GM21423 (cell line): ENCODE measurements around the gene FRS2.

Source experiments
- ATAC-seq: cut with Tn5 transposase; IDR thresholded peaks from one replicate; pipeline ENCODE4 v1.9.1; 2021; ENCODE audit warnings: mild to moderate bottlenecking, moderate library complexity; ENCODE audit not compliant: unreplicated experiment

Gene FRS2

DNA sequence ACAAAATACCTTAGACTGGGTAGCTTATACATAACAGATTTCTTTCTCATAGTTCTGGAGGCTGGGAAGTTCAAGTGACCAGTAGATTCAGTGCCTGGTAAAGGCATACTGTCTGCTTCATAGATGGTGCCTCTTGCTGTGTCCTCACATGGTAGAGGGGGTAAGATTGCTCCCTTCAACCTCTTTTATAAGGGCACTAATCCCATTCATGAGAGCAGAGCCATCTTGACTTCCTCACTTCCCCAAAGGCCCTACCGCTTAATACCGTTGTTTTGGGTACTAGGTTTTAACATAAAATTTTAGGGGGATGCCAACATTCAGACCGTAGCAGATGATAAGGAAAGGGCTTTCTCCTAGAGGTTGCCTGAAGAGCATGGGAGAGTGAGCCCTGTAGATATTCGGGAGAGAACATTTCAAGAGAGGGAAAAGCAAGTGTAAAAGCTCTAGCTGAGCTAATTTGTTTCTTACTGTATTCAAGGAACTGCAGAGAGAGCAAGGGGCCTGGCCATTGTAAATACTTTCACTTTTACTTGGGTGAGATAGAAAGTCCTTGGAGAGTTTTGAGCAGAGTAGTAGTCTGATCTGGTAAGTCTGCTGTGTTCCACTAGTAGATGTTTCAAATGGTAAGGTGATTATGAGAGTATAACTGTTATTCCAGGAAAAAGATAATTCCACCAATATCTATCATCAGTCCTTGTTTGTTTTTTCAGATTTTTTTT lies 27.3 kb downstream of the FRS2 start:
- peak; percentile 97 for ATAC-seq

DNA sequence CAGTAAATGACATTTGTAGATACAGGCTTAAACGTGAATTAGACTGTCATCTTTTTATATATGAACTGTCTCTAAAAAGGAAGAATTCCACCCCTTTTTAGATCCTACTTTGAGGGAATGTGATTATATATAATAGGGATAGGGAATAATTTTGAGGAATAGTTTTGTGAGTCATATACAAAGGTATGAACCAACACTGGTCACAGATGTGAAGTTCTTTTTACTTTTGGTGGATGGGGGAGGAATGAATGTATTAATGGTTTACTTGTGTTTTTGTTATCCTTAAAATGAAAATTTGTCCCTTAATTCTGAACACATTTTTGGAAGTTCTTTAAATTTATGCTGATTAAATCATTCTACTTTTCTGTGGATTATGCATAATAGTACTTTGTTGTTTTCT lies 30.4 kb downstream of the FRS2 start:
- ATAC-seq: no peak

DNA sequence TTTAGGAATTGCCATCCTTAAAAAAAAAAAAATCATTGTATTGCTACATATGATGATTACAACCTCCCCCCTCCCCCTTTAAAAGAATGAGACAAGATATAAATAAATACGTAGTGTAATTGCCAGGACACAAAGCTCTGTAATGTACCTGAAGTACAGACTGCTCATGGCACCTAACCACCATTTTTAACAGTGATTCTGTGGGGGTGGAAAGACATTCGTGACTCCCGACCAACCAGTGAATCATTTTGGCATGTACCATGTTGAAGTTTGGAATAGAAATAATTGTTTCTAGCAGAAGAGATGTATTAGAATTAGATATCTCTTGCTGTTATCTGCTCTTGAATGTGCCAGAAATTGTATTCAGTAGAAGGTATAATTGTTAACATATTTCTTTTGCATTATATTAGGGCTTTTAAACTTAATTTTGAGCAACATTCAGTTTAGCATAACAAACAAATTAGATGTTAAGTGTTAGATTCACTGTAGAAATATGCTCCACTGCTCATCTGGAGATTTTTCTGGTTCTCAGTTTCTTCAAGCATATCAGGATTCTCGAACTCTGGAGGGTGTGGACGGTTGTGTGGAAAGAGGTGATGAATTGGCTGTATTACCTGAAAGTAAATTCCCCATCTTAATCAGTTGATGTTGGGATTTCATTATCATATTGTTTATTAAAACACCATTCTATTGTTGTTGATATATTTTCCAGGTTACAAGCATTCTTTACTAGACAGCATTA lies 31.1 kb downstream of the FRS2 start:
- ATAC-seq: no peak

DNA sequence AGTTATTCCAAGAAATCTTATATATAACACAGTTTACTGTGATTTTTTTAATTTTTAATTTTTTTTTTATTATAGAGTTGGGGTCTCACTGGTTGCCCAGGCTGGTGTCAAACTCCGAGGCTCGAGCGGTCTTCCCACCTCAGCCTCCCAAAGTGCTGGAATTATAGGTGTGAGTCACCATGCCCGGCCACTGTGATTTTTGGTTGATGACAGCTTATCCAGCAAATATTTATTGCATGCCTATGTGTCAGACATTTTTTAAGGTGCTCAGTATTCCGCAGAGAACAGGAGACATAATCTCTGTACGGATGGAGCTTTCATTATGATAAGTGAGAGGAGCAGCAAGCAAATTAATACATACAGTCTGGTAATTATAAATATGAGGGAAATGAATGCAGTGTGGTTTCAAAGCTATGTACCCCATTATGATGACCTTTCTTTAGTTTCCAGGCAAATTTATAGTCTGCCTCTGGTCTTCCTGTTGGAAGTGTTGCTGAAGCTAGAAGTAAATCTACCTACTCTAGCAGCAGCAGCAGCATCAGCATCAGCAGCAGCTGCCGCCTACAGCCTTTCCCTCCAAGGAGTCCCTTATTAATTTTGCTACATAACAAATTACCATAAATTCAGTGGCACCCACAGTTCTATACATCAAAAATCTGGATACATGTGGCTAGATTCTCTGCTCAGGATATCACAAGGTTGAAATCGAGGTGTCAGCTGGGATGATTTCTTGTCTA lies 32.3 kb downstream of the FRS2 start:
- ATAC-seq: no peak

DNA sequence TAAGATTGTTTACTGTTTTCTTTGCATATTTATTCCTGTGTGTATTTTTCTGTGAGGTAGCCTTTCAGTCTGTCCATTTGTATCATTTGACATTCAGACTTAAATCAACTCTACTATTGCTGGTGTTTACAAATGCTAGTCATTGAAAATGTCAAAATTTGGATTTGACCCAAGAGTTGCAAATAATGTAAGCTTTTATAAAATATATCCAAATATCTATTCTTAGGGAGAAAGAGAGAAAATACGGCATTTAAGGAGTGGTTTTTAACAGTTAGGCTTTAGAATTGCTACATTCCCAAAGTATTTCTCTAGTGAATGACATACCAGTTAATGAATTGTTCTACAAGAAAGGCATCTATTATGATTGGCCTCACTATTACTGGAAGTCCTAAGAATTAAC lies 37.9 kb downstream of the FRS2 start:
- no peak for ATAC-seq

DNA sequence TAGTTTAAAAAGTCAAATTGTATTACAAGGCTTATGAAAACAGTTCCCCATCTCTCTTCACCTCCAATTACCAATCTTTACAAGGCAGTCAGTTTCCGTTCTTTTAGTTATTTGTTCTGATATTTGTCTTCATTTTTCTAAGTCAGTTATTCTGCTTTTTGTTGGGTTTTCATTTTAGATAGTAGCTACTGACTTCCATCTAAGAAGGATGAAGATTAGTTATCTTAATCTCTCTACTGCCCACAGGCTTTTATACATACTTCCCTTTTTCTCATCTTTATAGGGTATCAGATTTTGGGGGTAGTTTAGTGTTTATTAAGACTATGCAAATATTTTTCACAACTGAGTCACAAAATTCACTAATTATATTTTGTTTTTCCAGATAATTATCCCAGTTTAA lies 38.4 kb downstream of the FRS2 start:
- no peak for ATAC-seq

DNA sequence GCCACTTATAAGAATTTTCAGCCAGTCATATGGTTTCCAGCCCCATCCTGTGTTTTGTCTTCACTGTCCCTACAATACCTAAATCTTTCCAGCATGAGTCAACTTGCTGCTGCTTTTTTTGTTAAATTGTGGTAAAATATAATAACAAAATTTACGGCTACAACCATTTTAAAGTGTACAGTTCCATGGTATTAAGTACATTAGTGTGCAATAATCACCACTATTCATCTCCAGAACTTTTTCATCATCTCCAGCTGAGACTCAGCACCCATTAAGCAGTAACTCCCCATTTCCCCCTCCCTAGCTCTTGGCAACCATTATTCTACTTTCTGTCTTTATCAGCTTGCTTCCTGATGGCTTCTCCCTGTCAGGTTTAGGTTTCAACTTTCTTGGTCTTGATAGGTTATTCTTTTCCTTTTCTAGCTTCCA lies 39.1 kb downstream of the FRS2 start:
- no peak for ATAC-seq

DNA sequence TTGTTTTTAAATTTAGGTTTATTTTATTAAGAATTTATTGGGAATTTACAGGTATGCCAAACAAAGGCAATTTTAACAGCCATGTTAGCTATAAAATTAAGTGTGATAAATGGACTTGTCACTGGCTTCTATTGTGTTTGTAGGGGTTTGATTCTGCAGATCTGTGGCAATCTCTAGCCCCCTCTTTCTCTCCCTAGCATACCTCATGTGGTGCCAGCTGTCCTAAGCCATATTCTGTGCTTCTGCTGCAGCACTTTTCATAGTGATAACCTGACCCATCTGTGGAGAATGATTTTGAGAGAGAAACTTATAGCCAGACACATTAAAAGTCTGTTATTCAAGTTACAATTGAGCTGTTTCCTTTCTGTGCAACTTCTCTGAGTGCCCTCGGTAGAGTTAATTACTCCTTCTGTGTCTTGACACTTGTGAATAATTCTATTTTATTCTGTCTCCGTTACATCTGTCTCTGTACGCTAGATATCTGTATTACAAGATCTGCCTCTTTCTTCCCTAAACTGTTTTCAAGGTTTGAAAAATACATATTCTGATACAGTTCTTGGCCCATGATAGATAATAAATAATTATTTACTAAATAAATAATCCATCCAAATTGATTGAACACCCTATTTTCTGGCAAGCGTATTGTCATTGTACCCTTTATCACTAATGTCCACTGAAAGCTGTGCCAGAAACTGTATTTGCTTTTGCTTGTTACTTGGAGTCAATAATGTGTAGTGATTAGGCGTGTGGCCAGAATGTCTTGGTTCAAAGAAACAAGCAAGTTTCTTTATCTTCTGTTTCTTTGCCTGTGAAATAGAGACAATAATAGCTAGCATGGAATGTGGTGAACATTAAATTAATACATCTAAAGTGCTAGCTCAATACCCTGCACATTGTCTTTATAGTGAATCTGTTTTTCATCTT lies 40.0 kb downstream of the FRS2 start:
- ATAC-seq: no peak

DNA sequence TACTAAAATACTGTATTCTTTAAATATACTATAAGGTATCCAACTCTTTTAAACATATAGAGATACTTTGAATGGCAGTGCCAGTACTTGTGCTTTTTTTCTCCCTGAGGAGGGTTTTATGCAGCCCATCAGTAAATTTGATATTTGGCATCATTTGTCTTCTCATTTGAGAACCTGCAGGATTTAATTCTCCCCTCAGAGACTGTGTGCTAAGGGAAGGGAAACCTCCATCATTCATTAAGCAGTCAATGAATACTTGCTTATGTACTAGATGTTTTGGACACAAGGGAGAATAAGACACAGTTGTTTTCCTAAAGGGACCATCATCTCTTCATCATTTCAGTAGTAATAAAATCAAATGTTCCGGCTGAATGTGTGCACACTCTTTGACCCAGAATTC lies 40.8 kb downstream of the FRS2 start:
- no peak for ATAC-seq

DNA sequence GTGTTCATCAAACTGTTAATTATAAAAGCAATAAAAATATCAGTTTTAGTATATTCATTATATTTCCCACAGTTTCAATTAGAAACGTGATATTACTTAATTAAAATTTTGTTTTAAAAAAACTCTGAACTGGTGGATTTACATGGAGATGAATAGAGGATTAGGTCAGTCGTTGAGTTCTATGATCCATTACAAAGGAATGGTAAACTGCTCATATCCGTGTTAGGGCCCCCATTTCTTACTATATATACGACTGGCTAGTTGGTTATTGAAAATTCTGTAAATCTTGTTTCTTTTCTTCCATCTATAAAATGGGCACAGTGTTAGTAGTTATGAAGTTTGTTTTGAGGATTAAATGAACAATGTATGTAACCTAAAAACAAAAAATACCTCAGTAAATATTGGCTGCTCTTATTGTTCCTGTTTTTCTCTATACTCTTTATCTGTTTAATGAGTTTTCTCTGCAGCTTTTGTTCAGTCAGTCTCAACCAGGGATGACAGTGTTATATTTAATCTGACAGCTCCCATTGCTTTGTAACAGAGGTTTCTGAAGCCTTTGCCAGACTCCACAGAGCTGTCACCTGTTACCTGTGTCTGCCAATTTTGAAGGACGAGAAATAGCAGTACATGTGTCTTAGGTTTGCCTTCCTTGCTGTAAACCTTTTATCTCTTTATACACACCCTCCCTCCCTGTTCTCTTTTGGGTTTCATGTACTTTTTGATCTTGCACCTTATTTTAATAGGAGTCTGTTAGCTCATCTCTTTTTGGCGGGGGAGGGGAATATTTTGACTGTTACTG lies 41.5 kb downstream of the FRS2 start:
- ATAC-seq: no peak

DNA sequence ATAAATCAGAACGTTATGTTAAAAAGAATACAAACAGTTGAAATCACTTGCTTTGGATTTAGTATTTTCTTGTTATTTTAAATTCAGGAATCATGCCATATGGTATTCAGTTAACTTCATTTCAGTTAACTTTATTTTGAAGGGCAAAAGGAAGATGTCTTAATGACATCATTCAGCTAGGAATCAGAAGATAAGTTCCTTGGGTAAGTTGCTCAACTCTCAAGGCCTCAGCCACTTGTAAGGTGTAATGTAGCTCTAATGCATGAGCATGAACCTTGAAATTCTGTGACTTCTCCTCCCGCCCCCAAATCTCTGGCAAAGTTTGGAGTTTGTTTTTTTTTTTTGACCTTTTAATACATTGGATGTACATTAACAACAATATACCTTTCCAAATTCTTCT lies 42.6 kb downstream of the FRS2 start:
- no peak for ATAC-seq

DNA sequence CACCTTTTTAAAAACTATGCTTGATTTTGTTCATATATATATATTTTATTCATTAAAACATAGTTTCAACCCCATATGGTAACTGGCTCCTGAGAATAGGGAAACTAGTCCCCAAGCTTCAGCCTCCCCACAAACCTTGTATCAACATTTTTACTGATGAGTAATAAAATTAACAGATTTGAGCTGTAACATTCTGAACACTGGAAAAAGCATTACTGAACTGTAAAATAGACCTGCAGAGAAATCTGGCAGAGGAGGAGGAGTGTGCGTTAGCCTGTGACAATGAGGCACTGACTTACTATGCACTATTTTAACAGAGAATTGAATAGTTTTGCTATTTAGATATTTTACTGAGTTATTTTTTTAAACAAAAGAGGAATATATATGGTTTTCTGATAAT lies 43.1 kb downstream of the FRS2 start:
- ATAC-seq: no peak

DNA sequence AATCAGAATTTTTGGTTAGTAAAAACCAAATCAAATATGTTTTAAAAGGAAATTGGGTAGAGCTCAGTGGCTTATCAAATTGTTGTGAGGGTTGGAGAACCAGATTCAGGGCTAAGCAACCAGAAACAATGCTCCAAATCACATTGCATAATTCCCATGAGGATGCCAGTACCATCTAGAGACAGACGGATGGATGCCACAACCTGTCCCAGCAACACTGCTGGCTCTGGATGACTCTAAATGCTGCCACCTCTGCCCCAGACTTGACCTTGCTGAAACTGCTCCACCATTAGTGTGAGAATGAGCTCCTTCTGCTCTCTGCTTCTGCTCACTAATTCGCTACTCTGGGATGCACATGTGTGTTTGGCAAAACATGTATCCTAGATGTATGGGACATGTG lies 43.9 kb downstream of the FRS2 start:
- ATAC-seq: no peak

DNA sequence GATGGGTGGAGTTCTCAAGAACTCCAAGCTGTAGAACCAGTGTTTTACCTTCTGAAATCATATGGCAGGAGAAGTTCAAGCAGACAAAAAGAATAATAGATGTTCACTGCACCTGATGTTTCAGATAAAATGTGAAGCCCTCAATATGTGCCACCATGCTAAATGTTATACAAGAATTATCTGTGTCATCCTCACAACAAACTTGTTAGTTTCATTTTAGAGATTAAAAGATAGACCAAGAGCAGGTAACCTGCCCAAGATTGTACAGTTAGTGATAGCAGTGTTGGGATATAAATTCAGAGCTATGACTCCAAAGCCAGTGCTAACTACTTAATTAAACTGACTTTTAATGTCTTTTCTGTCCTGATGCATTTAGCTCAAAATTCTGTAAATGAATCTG lies 44.7 kb downstream of the FRS2 start:
- no peak for ATAC-seq

DNA sequence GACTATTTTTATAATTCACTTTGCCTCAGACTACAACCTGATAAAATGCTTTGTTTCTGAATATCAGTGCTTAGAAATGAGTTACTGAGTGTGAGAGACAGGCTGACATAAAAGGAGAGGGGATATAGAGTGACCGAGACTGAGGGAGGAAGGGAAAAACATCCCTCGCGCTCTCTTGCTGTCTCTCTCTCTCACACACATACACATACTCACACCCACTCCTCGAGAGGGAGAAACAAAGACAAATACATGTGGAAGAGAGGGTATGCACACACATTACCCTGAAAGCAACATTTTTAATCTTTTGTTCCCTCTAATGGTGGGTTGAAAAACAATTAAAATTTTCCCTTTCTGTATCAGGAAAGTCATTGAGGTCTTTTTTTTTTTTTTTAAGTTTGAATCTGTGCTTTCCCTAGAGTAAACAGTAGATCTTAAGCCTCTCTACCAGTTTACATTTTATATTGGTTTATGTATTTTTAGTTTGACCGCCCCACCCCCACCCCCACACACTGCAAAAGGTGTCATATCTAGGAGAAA lies 45.3 kb downstream of the FRS2 start:
- ATAC-seq: no peak

DNA sequence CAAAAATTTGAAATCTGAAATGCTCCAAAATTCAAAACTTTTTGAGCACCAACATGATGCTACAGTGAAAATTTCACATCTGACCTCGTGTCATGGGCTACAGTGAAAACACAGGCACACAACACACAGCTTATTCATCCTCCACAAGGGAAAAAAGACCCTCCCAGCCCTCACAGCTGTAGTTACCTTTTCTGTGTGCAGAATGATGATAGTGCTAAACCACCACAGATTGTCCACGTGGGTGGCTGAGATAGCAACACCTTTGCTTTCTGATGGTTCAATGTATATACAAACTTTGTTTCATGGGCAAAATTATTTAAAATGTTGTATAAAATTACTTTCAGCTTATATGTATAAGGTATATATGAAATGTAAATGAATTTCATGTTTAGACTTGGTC lies 46.8 kb downstream of the FRS2 start:
- no peak for ATAC-seq

DNA sequence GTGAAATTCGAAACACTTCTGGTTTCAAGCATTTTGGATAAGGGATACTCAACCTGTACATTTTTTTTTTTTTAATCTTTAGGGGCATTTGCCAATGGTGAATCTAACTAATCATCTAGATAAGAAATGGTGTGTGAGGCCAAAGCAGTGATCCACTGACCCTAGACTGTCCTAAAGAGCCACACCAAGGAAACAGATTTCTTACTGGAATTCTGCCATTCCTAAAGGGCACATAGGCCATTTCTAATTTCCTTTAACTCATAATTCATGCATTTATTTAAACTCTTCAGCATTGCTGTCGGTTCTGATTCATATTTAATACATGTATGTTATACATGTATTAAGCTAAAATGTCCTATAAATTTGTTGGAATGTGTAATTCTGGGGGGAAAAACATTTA lies 47.2 kb downstream of the FRS2 start:
- no peak for ATAC-seq

DNA sequence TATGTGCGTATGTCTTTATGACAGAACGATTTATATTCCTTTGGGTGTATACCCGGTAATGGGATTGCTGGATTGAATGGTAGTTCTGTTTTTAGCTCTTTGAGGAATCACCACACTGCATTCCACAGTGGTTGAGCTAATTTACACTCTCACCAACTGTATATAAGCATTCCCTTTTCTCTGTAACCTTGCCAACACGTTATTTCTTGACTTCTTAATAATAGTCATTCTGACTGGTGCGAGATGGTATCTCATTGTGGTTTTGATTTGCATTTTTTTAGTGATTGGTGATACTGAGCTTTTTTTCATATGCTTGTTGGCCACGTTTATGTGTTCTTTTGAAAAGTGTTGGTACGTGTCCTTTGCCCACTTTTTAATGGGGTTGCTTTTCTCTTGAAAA lies 49.7 kb downstream of the FRS2 start:
- ATAC-seq: no peak

DNA sequence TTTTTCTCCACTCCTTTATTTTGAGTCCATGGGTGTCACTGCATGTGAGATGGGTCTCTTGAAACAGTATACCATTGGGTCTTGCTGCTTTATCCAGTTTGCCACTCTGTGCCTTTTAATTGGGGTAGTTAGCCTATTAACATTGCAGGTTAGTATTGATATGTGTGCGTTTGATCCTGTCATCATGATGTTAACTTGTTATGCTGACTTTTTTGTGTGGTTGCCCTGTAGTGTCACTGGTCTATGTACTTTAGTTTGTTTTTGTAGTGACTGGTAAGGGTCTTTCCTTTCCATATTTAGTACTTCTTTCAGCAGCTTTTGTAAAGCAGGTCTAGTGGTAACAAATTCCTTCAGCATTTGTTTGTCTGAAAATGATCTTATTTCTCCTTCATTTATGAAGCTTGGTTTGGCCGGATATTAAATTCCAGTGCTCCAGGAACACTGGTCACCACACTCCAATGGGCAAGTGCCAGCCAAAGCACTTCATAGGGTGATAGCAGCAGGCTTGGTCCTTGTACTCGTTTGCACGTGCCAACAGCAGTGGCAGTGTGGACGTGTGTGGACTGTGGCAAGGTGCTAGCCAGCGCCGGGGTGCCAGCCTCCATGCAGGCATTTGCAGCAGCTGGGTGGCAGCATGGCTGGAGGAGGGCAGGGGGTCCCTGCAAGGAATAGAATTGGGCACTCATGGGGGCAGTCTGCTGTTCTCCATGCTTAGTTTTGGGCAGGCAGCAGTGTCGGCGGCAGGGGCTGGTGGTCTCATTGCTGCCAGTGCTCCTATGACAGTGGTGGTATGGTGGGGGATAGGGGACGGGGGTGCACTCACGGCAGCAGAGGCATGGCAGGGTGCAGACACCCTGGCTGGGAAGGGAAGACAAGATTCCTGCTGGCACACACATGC lies 53.5 kb downstream of the FRS2 start:
- no peak for ATAC-seq
